Stimulated activated CD8-positive, alpha-beta memory T cell treated with anti-CD3 and anti-CD28 coated beads, Interleukin-7, amount 100 ng/mL, for 1 hour (primary cell): ENCODE data around the gene ROR1.

Experiments
- DNase-seq, 2 donors: peaks; one replicate each; pipeline ENCODE4 v3.0.0-alpha.2; 2020; ENCODE audit warnings: low read depth in 2 of 2

Gene ROR1

GRCh38 chr1:64228167-64228957, 454.5 kb downstream of the ROR1 start:
- DNase-seq: no peak

DNA sequence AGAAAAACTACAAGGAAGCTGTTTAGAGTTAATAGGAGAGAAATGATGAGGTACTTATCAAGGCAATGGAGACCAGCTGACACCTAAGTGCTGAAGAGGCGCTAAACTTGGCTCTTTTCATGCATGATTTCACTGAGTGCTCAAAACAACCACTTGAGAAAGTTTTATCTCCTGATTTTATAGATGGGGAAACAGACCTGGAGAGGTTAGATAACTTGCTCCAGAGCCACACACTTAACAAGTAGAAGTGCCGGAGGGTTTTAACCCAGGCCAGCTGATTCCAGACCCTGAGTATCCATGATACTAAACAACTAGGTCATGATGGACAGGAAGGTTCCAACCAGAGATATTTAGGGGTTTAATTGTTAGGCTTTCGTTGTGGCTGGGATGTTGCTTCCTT, 455.5 kb downstream of the ROR1 start:
- DNase-seq: no peak
